Uterus (tissue), 4 donors: ENCODE data around the gene HMX3. TPM values are rescaled to one million over a fixed set of nuclear protein-coding genes. Genes with fewer than 3 reads are reported as not detected.

Source experiments
- DNase-seq, 2 donors: peaks; one replicate each; pipeline ENCODE4 v3.0.0-alpha.2; 2019 to 2020
- H3K27ac ChIP-seq, 2 donors: fragments of 200-600 bp; sonication (generic); 1 replicate in 1 of 2; 2 replicates in 1 of 2; pipeline ENCODE4 v1.5.1; 2016 to 2018
- H3K27me3 ChIP-seq, 2 donors: fragments of 200-600 bp; sonication (generic); one replicate each; pipeline ENCODE4 v1.5.1; 2018 to 2019; ENCODE audit warnings: control low read depth in 1 of 2
- H3K36me3 ChIP-seq, 2 donors: fragments of 200-600 bp; sonication (generic); one replicate each; pipeline ENCODE4 v1.5.1; 2019; ENCODE audit warnings: control low read depth in 1 of 2
- H3K4me1 ChIP-seq, 2 donors: fragments of 200-600 bp; sonication (generic); one replicate each; pipeline ENCODE4 v1.5.1; 2018 to 2019; ENCODE audit warnings: control low read depth in 1 of 2
- H3K4me3 ChIP-seq, 2 donors: fragments of 200-600 bp; sonication (generic); 1 replicate in 1 of 2; 2 replicates in 1 of 2; pipeline ENCODE4 v1.5.1; 2018 to 2019; ENCODE audit warnings: mild to moderate bottlenecking in 1 of 2
- H3K9me3 ChIP-seq, 2 donors: fragments of 200-600 bp; sonication (generic); one replicate each; pipeline ENCODE4 v1.5.1; 2019; ENCODE audit warnings: control low read depth in 1 of 2
- CTCF ChIP-seq, 4 experiments: fragments of 200-600 bp in 2 of 4; fragments of 450-650 bp in 2 of 4; sonication (generic) in 2 of 4; IDR thresholded peaks; one replicate each; pipeline ENCODE4 v1.5.1; 2016 to 2019; ENCODE audit warnings: antibody characterized with exemption in 4 of 4, mild to moderate bottlenecking in 2 of 4, moderate library complexity in 1 of 4
- POLR2A ChIP-seq, 2 donors: fragments of 450-650 bp; IDR thresholded peaks; one replicate each; pipeline ENCODE4 v1.6.1; 2016; ENCODE audit warnings: antibody characterized with exemption in 2 of 2, mild to moderate bottlenecking in 1 of 2, moderate library complexity in 1 of 2
- intact Hi-C: fragments of 100-400 bp; cut with DNase I; formaldehyde crosslinking; loops from one replicate; pipeline ENCODE4 v1.15.1; 2023; ENCODE audit warnings: low total_unique reads
- total RNA-seq, 4 donors: library from RNA; depleted of rRNA in 3 of 4; stranded (reverse); fragments of >200 nt in 3 of 4; gene quantifications; one replicate each; pipeline versions ENCODE4 v1.1.0 to v1.2.4, GENCODE V29; 2014 to 2023
- donor health status: DM: yes; HTN: yes; CAD: no.

HMX3 gene
- total RNA-seq, 4 donors from 2014 or later = not detected

- H3K9me3 ChIP-seq = no peaks in the 10 kb centered on the region
Observed at GRCh38 chr10:123093489-123093888, 42.3 kb upstream of the HMX3 start.

DNA sequence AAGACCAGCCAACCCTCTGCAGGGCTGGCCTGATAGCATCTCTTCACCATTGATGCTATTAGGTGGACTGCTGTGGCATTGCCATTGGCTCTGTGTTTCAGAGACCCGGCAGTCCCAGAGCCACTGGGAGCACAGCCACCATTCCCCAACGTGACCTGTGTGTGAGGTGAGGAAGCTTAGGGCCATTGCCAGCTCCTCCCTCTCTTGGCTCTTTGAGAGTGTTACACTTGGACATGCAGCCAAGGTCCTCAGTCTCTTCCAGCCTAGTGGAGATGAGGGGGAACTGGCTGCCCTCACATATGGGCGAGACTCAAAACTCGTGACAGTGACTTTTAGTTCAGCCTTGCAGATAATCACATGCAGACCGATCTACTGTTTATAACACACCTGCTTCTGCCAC is 39.3 kb upstream of the HMX3 start:
- Histone ChIP-seq H3K27ac (no peak overlapping the region), H3K9me3 (no peaks in the 10 kb centered on the region), H3K4me3 (no peak overlapping the region), H3K36me3 (no peaks in the 10 kb centered on the region), H3K4me1 (no peaks in the 10 kb centered on the region), H3K27me3 (no peaks in the 10 kb centered on the region)
- intact Hi-C loops = no loop called here
- TF ChIP-seq CTCF (IDR thresholded peaks at IDR 0.05) = no peak
- TF ChIP-seq POLR2A (IDR thresholded peaks at IDR 0.05) = no peak
- no peak for DNase-seq

More at GRCh38 chr10:123093489-123093888, 42.3 kb upstream of the HMX3 start:
- Histone ChIP-seq H3K27ac (no peak overlapping the region), H3K4me1 (no peaks in the 10 kb centered on the region), H3K4me3 (no peak overlapping the region), H3K36me3 (no peaks in the 10 kb centered on the region), H3K27me3 (no peaks in the 10 kb centered on the region)
- TF ChIP-seq CTCF (IDR thresholded peaks at IDR 0.05) (no peak), POLR2A (IDR thresholded peaks at IDR 0.05) (no peak)
- no peak for DNase-seq
- intact Hi-C loops = no loop called here

- Histone ChIP-seq H3K9me3 (no peaks in the 10 kb centered on the region), H3K27ac (no peak overlapping the region), H3K27me3 (no peaks in the 10 kb centered on the region), H3K4me3 (no peak overlapping the region), H3K36me3 (no peaks in the 10 kb centered on the region), H3K4me1 (no peaks in the 10 kb centered on the region)
- no peak for DNase-seq
- TF ChIP-seq POLR2A (IDR thresholded peaks at IDR 0.05) (no peak), CTCF (IDR thresholded peaks at IDR 0.05) (no peak)
- intact Hi-C loops = no loop called here
Observed at GRCh38 chr10:123097039-123097438, 38.7 kb upstream of the HMX3 start.

- intact Hi-C loops = no loop called here
- Histone ChIP-seq H3K9me3 (no peaks in the 10 kb centered on the region), H3K27me3 (no peaks in the 10 kb centered on the region), H3K4me3 (no peak overlapping the region), H3K36me3 (no peaks in the 10 kb centered on the region), H3K27ac (no peak overlapping the region), H3K4me1 (no peaks in the 10 kb centered on the region)
- TF ChIP-seq CTCF (IDR thresholded peaks at IDR 0.05) = no peak
- no peak for TF ChIP-seq POLR2A (IDR thresholded peaks at IDR 0.05)
- no peak for DNase-seq
Observed at GRCh38 chr10:123100030-123100762, 35.6 kb upstream of the HMX3 start.

DNA sequence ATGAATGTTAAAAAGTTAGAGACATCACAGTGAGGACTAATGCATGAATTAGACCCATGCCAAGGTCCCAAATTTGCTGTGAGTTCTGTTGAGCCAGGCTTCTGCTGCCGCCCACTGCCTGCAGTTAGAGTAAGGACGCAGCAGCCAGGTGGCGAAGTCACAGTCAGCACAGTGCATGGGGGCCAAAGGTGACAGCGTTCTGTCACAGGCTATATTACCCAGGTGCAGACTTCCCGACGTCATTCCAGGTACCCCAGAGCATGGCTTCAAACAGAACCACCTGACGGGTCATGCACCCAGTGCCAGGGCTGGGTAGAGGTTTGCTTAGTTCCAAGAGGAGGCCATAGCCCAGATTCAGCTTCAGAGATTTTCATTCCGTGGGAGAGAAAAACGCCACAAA is 33.9 kb upstream of the HMX3 start:
- H3K4me3 ChIP-seq = no peak overlapping the region
- H3K27ac ChIP-seq = no peak overlapping the region
- no peaks in the 10 kb centered on the region for H3K27me3 ChIP-seq
- H3K9me3 ChIP-seq = no peaks in the 10 kb centered on the region
- no peak for DNase-seq
- H3K4me1 ChIP-seq = no peaks in the 10 kb centered on the region
- TF ChIP-seq CTCF (IDR thresholded peaks at IDR 0.05) (no peak), POLR2A (IDR thresholded peaks at IDR 0.05) (no peak)
- intact Hi-C loops = no loop called here
- H3K36me3 ChIP-seq = no peaks in the 10 kb centered on the region
